Testis (tissue), 3 donors: Measurements from ENCODE around the gene ARMC6. TPM values are rescaled to one million over a fixed set of nuclear protein-coding genes. Genes with fewer than 3 reads are reported as not detected.
"Not testable (repeated sequence)": the region's sequence is repeated elsewhere in the genome, so short reads cannot be mapped to it uniquely, and the experiment has no call there.

Experiments
- DNase-seq: peaks from one replicate; pipeline ENCODE4 v3.0.0-alpha.2; 2019
- H3K27ac ChIP-seq, 2 donors: fragments of 200-600 bp; sonication (generic); one replicate each; pipeline ENCODE4 v1.5.1; 2019
- H3K27me3 ChIP-seq: fragments of 200-600 bp; sonication (generic); one replicate; pipeline ENCODE4 v1.5.1; 2019
- H3K36me3 ChIP-seq: fragments of 200-600 bp; sonication (generic); one replicate; pipeline ENCODE4 v1.5.1; 2017; ENCODE audit warnings: low read depth; ENCODE audit errors: missing control alignments
- H3K4me1 ChIP-seq: fragments of 200-600 bp; sonication (generic); one replicate; pipeline ENCODE4 v1.5.1; 2019
- H3K4me3 ChIP-seq, 2 donors: fragments of 200-600 bp; sonication (generic); one replicate each; pipeline ENCODE4 v1.5.1; 2017 to 2019
- H3K9me3 ChIP-seq: fragments of 200-600 bp; sonication (generic); one replicate; pipeline ENCODE4 v1.5.1; 2017
- POLR2A ChIP-seq: fragments of 450-650 bp; IDR thresholded peaks from one replicate; pipeline ENCODE4 v1.6.1; 2017; ENCODE audit warnings: antibody characterized with exemption, mild to moderate bottlenecking, moderate library complexity
- WGBS, 2 donors: methylation state at CpG; one replicate each; pipeline ENCODE4 v1.1.5; 2018; 5-methylcytosine and 5-hydroxymethylcytosine counted together
- intact Hi-C: fragments of 100-400 bp; cut with DNase I; formaldehyde crosslinking; loops from one replicate; pipeline ENCODE4 v1.15.1; 2023; ENCODE audit warnings: low total_unique reads
- polyA plus RNA-seq: library from polyadenylated mRNA; stranded (reverse); fragments of 350-450 nt; fragmentation: Illumina TruSeq; extraction: RNeasy Lipid Tissue Mini Kit (QIAGEN cat#74804); gene quantifications from one replicate; pipeline ENCODE4 v1.2.3, GENCODE V29; 2014; ENCODE audit warnings: low read depth, low replicate concordance; ENCODE audit not compliant: insufficient read depth
- total RNA-seq, 2 donors: library from RNA; depleted of rRNA; stranded (reverse); fragments of >200 nt; gene quantifications; one replicate each; pipeline ENCODE4 v1.2.3, GENCODE V29; 2016
- TF ChIP-seq, protein P1 (sequence below), 3 experiments: fragments of 450-650 bp in 2 of 3; fragments of 200-600 bp in 1 of 3; sonication (generic) in 1 of 3; IDR thresholded peaks; one replicate each; pipeline ENCODE4 v1.5.1; 2016 to 2019; ENCODE audit warnings: antibody characterized with exemption in 3 of 3, mild to moderate bottlenecking in 2 of 3, moderate library complexity in 1 of 3

The ARMC6 gene
- total and polyA plus RNA-seq, 3 donors from 2014 or later: 53.2 to 62.0 (median 57.0) TPM

DNA sequence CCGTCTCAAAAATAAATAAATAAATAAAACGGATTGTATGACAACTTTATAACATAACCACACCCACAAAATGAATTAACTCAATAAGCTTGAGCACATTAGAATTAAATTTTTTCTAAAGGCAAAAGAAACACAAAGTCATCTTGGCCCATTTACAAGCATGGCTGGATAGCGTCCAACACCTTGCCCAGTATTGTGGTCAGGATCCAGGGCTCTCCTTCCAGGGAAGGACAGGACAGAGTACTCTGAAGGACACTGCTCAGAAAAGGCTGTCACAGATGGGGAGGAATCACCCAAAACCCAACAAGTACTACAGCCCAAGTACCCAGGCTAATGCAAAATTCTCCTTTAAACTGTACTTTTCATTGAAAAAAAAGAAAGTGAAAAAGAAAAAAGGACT lies 27.2 kb upstream of the ARMC6 start:
- Histone ChIP-seq H3K4me1 (no peaks in the 10 kb centered on the region), H3K27ac (no peak overlapping the region), H3K27me3 (no peaks in the 10 kb centered on the region), H3K9me3 (no peaks in the 10 kb centered on the region), H3K36me3 (no peaks in the 10 kb centered on the region), H3K4me3 (no peak overlapping the region)
- no peak for TF ChIP-seq POLR2A
- TF ChIP-seq, protein P1, sequence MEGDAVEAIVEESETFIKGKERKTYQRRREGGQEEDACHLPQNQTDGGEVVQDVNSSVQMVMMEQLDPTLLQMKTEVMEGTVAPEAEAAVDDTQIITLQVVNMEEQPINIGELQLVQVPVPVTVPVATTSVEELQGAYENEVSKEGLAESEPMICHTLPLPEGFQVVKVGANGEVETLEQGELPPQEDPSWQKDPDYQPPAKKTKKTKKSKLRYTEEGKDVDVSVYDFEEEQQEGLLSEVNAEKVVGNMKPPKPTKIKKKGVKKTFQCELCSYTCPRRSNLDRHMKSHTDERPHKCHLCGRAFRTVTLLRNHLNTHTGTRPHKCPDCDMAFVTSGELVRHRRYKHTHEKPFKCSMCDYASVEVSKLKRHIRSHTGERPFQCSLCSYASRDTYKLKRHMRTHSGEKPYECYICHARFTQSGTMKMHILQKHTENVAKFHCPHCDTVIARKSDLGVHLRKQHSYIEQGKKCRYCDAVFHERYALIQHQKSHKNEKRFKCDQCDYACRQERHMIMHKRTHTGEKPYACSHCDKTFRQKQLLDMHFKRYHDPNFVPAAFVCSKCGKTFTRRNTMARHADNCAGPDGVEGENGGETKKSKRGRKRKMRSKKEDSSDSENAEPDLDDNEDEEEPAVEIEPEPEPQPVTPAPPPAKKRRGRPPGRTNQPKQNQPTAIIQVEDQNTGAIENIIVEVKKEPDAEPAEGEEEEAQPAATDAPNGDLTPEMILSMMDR (IDR thresholded peaks at IDR 0.05): no peak
- intact Hi-C loops: no loop called here
- no peak for DNase-seq
- WGBS, 2 donors: 70 to 75% methylated on average over 3 of the region's 3 CpGs

DNA sequence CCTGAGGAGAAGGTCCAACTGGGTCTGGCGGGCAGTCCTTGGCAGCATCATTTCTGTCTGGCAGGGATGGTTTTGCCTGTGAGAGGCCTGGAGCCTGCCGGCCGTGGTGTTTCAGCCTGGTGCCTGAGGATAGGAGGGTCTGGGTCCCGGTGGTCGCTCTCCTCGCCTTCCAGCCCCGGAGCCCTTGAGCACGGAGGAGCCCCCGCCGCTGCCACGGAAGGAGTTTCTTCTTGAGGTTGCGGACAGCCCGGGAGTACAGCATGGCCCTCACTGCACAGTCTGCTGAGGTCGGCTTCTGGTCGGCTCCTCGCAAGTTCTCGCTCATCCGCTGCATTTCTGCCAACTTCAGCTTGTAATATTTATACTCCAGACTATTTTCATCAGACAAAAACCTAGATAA lies 23.5 kb upstream of the ARMC6 start:
- 93 to 99% methylated on average over 8 to 18 of the region's 18 CpGs for WGBS, 2 donors
- intact Hi-C loops: no loop called here
- no peaks in the 10 kb centered on the region for H3K36me3 ChIP-seq

DNA sequence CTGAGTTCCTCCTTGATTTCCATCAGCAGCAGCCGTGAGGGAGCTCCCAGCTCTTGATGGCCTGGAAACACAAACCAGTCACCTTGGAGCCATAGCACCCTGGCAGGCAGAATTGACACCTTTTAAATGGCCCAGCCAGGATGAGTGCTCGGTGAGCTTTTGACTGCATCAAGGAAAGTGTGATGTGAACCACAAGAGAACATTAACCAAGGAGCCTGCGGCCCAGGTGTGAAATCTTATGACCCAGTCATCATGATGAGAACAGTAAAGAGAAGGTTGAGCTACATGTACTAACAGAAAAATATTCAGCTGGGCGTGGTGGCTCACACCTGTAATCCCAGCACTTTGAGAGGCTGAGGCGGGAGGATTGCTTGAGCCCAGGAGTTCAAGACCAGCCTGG lies 22.9 kb upstream of the ARMC6 start:
- Histone ChIP-seq H3K36me3 (no peaks in the 10 kb centered on the region), H3K9me3 (no peaks in the 10 kb centered on the region), H3K4me3 (no peak overlapping the region), H3K4me1 (no peaks in the 10 kb centered on the region), H3K27me3 (no peaks in the 10 kb centered on the region), H3K27ac (no peak overlapping the region)
- 93 to 96% methylated on average over 5 of the region's 5 CpGs for WGBS, 2 donors
- intact Hi-C loops: no loop called here
- no peak for DNase-seq
- TF ChIP-seq, protein P1 (IDR thresholded peaks at IDR 0.05): no peak
- no peak for TF ChIP-seq POLR2A

More for the DNA sequence above, 23.5 kb upstream of the ARMC6 start:
- Histone ChIP-seq H3K4me1 (no peaks in the 10 kb centered on the region), H3K27ac (no peak overlapping the region), H3K9me3 (no peaks in the 10 kb centered on the region), H3K27me3 (no peaks in the 10 kb centered on the region), H3K4me3 (no peak overlapping the region)
- no peak for DNase-seq
- TF ChIP-seq, protein P1 (IDR thresholded peaks at IDR 0.05): no peak
- no peak for TF ChIP-seq POLR2A

DNA sequence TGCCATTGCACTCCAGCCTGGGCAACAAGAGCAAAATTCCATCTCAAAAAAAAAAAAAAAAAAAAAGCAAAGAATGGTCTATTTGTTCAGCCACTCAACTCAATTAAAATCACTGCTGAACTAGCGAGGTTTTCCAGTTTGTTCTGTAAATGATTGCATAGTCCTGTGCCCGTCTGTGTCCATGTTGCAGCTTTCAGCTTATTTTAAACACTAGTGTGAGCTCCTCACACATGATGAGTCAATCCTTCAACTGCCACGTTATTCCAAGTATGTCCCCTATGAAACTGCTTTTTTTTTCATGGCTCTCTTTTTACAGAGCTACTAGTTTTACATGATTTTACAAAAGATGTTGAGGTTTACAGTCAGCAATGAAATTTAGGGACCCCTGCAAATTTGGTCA lies 12.3 kb upstream of the ARMC6 start:
- no peak for DNase-seq
- 63 to 76% methylated on average over 3 of the region's 3 CpGs for WGBS, 2 donors
- TF ChIP-seq POLR2A: no peak
- TF ChIP-seq, protein P1 (IDR thresholded peaks at IDR 0.05): no peak
- Histone ChIP-seq H3K27me3 (no peaks in the 10 kb centered on the region), H3K36me3 (no peaks in the 10 kb centered on the region), H3K4me1 (no peaks in the 10 kb centered on the region), H3K9me3 (no peaks in the 10 kb centered on the region), H3K27ac (no peak overlapping the region), H3K4me3 (no peak overlapping the region)
- intact Hi-C loops: no loop called here

DNA sequence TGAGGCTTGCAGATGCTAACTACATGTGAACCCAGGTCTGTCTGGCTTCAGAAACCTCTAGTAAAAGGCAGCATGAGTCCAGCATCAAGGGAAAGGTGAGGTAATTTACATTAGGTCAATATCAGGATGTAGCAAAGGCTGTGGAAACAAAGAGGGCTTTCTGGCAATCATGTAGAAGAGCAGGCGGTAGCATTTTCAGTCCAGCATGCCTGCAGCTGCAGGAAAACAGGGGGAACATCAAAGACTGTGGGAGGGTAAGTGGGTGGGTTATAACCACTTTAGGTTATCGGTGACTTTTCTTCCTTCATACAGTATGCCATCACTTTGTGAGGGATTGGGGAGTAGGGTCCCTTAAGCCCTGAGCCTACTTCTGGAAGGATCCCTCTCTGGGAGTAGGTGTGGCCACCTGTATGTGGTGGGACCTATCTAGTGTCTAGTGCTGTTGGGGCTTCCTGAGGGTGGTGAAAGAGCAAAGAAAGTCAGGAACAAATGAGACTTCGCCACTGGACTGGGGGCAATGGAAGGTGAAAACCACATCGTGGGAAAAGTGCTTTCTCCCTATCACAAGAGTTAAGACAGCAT lies 10.9 kb upstream of the ARMC6 start:
- H3K36me3 ChIP-seq: no peaks in the 10 kb centered on the region
- H3K9me3 ChIP-seq: no peaks in the 10 kb centered on the region
- WGBS, 2 donors: 69 to 71% methylated on average over 4 of the region's 4 CpGs
- TF ChIP-seq POLR2A: no peak
- TF ChIP-seq, protein P1 (IDR thresholded peaks at IDR 0.05): no peak
- no peak overlapping the region for H3K4me3 ChIP-seq
- DNase-seq: no peak
- H3K27me3 ChIP-seq: no peaks in the 10 kb centered on the region
- intact Hi-C loops: no loop called here
- no peaks in the 10 kb centered on the region for H3K4me1 ChIP-seq
- H3K27ac ChIP-seq: no peak overlapping the region

DNA sequence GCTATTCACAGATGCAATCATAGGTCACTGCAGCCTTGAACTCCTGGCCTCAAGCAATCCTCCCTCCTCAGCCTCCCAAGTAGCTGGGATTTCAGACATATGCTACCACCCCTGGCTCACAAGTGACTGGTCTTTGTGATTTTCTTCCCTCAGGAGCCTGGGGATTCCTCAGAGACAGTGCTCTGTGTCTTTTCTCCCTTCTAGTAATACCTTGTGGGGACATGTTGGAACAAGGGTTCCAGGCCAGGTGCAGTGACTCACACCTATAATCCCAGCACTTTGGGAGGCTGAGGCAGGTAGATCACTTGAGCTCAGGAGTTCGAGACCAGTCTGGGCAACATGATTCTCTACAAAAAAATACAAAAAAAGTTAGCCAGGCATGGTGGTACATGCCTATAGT lies 10.0 kb upstream of the ARMC6 start:
- 83 to 100% methylated on average over 1 of the region's 1 CpG for WGBS, 2 donors

More for the DNA sequence above, 10.0 kb upstream of the ARMC6 start:
- H3K4me1 ChIP-seq, H3K36me3 ChIP-seq, H3K4me3 ChIP-seq, H3K9me3 ChIP-seq, intact Hi-C loops, H3K27ac ChIP-seq, H3K27me3 ChIP-seq, DNase-seq: not testable (repeated sequence)
